Stomach (tissue), 4 donors: ENCODE data around the gene ADRA2C.

Experiments
- CTCF ChIP-seq, 7 experiments: fragments of 450-650 bp in 4 of 7; fragments of 200-600 bp in 3 of 7; sonication (generic) in 3 of 7; IDR thresholded peaks; one replicate each; pipeline ENCODE4 v1.5.1; 2016 to 2019; ENCODE audit warnings: antibody characterized with exemption in 7 of 7, control low read depth in 2 of 7, mild to moderate bottlenecking in 1 of 7
- EP300 ChIP-seq: sonication (generic); formaldehyde crosslinking; IDR thresholded peaks from one replicate; pipeline ENCODE4 v1.6.1; 2017; ENCODE audit warnings: antibody characterized with exemption
- POLR2A ChIP-seq, 4 donors: fragments of 450-650 bp; IDR thresholded peaks; one replicate each; pipeline ENCODE4 v1.6.1; 2016; ENCODE audit warnings: antibody characterized with exemption in 4 of 4, control low read depth in 2 of 4, mild to moderate bottlenecking in 1 of 4, moderate library complexity in 1 of 4
- POLR2AphosphoS5 ChIP-seq, 3 donors: sonication (generic); formaldehyde crosslinking; IDR thresholded peaks; one replicate each; pipeline ENCODE4 v1.6.1; 2016; ENCODE audit warnings: antibody characterized with exemption in 3 of 3

DNA sequence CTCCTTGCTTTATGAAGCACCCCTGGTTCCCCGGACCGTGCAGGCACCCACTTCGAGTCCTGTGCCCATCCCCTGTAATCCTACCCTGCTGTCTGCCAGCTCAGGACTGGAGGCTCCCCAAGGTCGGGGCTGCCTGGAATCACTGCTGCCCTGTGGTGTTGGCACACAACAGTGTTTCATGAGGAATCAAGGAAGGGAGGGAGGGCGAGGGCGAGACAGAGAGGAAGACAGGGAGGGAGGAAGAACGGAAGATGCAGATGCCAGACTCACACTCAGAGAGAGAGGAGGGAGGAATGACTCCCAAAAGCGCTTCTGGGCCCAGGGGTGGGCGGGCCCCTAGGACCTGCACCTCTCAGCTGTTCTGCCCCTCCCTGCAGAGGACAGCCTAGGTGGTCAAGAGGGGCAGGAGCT lies 42.9 kb upstream of the ADRA2C start:
- TF ChIP-seq CTCF (IDR thresholded peaks at IDR 0.05) (no peak), POLR2A (IDR thresholded peaks at IDR 0.05) (no peak), POLR2AphosphoS5 (IDR thresholded peaks at IDR 0.05) (no peak), EP300 (no peak)
